PC-3 (cell line): ENCODE results near the gene BICRAL.

ENCODE experiments used
- EZH2 ChIP-seq: fragments of 300-600 bp; sonication (generic); IDR thresholded peaks from one replicate; pipeline ENCODE4 v1.6.1; 2017; ENCODE audit warnings: antibody characterized with exemption, mild to moderate bottlenecking, low read length; ENCODE audit not compliant: unreplicated experiment
- EZH2phosphoT487 ChIP-seq: fragments of 300-600 bp; sonication (generic); IDR thresholded peaks from 2 replicates; pipeline ENCODE4 v1.6.1; 2018; ENCODE audit warnings: mild to moderate bottlenecking, antibody characterized with exemption, low read length, borderline replicate concordance
- TF ChIP-seq, protein P1 (sequence below): fragments of 300-600 bp; sonication (generic); conservative IDR thresholded peaks from 2 replicates; pipeline ENCODE4 v1.5.1; 2017; ENCODE audit warnings: antibody characterized with exemption, low read depth, mild to moderate bottlenecking, low read length

DNA sequence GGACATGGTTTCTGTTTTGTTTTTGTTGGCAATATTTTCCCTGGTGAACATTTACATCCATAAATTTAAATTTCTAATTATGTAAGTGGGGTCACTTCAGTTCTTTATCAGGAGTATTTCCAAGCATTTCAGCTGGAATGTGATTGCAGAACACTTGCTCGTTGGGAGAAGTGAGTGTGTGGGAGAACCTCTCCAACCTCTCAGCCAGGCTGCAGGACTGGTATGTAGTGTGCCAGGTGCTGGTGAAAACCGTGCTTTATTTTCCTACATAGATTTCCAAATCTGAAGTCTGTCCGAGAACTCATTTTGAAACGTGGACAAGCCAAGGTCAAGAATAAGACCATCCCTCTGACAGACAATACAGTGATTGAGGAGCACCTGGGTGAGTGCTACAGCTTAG is 103.8 kb downstream of the BICRAL start:
- TF ChIP-seq, protein P1, sequence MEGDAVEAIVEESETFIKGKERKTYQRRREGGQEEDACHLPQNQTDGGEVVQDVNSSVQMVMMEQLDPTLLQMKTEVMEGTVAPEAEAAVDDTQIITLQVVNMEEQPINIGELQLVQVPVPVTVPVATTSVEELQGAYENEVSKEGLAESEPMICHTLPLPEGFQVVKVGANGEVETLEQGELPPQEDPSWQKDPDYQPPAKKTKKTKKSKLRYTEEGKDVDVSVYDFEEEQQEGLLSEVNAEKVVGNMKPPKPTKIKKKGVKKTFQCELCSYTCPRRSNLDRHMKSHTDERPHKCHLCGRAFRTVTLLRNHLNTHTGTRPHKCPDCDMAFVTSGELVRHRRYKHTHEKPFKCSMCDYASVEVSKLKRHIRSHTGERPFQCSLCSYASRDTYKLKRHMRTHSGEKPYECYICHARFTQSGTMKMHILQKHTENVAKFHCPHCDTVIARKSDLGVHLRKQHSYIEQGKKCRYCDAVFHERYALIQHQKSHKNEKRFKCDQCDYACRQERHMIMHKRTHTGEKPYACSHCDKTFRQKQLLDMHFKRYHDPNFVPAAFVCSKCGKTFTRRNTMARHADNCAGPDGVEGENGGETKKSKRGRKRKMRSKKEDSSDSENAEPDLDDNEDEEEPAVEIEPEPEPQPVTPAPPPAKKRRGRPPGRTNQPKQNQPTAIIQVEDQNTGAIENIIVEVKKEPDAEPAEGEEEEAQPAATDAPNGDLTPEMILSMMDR: no peak
- no peak for TF ChIP-seq EZH2
- TF ChIP-seq EZH2phosphoT487: no peak
